Transverse colon (tissue), 4 donors: Measurements from ENCODE around the gene KLHL17.

Experiments used
- POLR2AphosphoS5 ChIP-seq, 3 donors: sonication (generic); formaldehyde crosslinking; IDR thresholded peaks; one replicate each; pipeline ENCODE4 v1.6.1; 2016; ENCODE audit warnings: antibody characterized with exemption in 3 of 3
- TF ChIP-seq, protein P1 (sequence below), 5 experiments: fragments of 200-600 bp in 3 of 5; fragments of 450-650 bp in 2 of 5; sonication (generic) in 3 of 5; IDR thresholded peaks; 1 replicate in 2 of 5; 2 replicates in 3 of 5; pipeline ENCODE4 v1.5.1; 2016 to 2017; ENCODE audit warnings: antibody characterized with exemption in 5 of 5, inconsistent platforms in 3 of 5, mild to moderate bottlenecking in 2 of 5, moderate library complexity in 1 of 5

DNA sequence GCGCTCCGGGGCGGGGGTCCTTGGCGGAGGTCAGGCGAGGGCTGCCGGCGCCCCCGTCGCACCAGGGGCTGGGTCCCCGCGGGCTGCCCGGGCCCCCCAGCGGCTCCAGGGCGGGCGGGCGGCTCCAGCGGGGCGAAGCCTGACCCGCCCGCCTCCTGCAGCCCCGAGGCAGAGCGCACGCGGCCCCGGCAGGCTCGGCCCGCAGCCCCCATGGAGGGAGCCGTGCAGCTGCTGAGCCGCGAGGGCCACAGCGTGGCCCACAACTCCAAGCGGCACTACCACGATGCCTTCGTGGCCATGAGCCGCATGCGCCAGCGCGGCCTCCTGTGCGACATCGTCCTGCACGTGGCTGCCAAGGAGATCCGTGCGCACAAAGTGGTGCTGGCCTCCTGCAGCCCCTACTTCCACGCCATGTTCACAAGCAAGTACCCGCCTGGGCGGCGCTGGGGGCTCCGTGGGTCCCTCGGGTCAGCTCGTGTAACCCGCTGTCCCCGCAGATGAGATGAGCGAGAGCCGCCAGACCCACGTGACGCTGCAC is 817 bp downstream of the KLHL17 start:
- TF ChIP-seq, protein P1, sequence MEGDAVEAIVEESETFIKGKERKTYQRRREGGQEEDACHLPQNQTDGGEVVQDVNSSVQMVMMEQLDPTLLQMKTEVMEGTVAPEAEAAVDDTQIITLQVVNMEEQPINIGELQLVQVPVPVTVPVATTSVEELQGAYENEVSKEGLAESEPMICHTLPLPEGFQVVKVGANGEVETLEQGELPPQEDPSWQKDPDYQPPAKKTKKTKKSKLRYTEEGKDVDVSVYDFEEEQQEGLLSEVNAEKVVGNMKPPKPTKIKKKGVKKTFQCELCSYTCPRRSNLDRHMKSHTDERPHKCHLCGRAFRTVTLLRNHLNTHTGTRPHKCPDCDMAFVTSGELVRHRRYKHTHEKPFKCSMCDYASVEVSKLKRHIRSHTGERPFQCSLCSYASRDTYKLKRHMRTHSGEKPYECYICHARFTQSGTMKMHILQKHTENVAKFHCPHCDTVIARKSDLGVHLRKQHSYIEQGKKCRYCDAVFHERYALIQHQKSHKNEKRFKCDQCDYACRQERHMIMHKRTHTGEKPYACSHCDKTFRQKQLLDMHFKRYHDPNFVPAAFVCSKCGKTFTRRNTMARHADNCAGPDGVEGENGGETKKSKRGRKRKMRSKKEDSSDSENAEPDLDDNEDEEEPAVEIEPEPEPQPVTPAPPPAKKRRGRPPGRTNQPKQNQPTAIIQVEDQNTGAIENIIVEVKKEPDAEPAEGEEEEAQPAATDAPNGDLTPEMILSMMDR (IDR thresholded peaks at IDR 0.05) = no peak
- no peak for TF ChIP-seq POLR2AphosphoS5 (IDR thresholded peaks at IDR 0.05)
